Natural killer cell treated with Interleukin-12 subunit alpha and Interleukin-12 subunit beta and Interleukin-15 and Interleukin-18, amount 100 ng/mL, for 72 hours (primary cell): Measurements from ENCODE around the gene RAP1GAP2. TPM values are rescaled to one million over a fixed set of nuclear protein-coding genes. Genes with fewer than 3 reads are reported as not detected.

ENCODE experiments used
- ATAC-seq, 2 donors: fragments of 150-1000 bp; cut with Tn5 transposase in 1 of 2; sonication (Bioruptor Pico), chemical (Tn5 transposase) in 1 of 2; 2 replicates each; pipeline ENCODE4 v1.10.0; 2021
- DNase-seq: peaks from one replicate; pipeline ENCODE4 v3.0.0; 2022; ENCODE audit warnings: low spot score
- H3K27ac Mint-ChIP-seq, 2 donors: 1 replicate in 1 of 2; 2 replicates in 1 of 2; pipeline ENCODE4 v1.8.0; 2022; ENCODE audit warnings: mixed read lengths in 2 of 2, mild to moderate bottlenecking in 1 of 2, moderate library complexity in 1 of 2
- H3K27me3 Mint-ChIP-seq, 2 donors: 1 replicate in 1 of 2; 2 replicates in 1 of 2; pipeline ENCODE4 v1.8.0; 2022; ENCODE audit warnings: mixed read lengths in 2 of 2
- H3K36me3 Mint-ChIP-seq: one replicate; pipeline ENCODE4 v1.8.0; 2022; ENCODE audit warnings: mixed read lengths
- H3K4me1 Mint-ChIP-seq, 2 donors: 1 replicate in 1 of 2; 2 replicates in 1 of 2; pipeline ENCODE4 v1.8.0; 2022; ENCODE audit warnings: low read depth in 2 of 2, mixed read lengths in 2 of 2, mild to moderate bottlenecking in 1 of 2
- H3K4me3 Mint-ChIP-seq: one replicate; pipeline ENCODE4 v1.8.0; 2022; ENCODE audit warnings: mixed read lengths
- H3K9me3 Mint-ChIP-seq: 2 replicates; pipeline ENCODE4 v1.8.0; 2022; ENCODE audit warnings: mixed read lengths
- total RNA-seq, 2 donors: library from RNA; stranded (reverse); gene quantifications; one replicate each; pipeline ENCODE4 v1.2.3, GENCODE V29; 2022

The RAP1GAP2 gene
- total RNA-seq, 2 donors from 2014 or later = 7.7 to 14.5 TPM

- Mint-ChIP-seq H3K27ac (no peak overlapping the region), H3K36me3 (peaks cover 4% of the 10 kb centered on the region), H3K9me3 (no peaks in the 10 kb centered on the region), H3K4me1 (peaks cover 0 to 3% of the 10 kb centered on the region in 2 donors), H3K27me3 (no peaks in the 10 kb centered on the region), H3K4me3 (no peak overlapping the region)
- peak in 1 of 2 donors; percentile 6 for ATAC-seq
- no peak for DNase-seq
These were observed 236.3 kb downstream of the RAP1GAP2 start for GRCh38 chr17:3032258-3033247.

GRCh38 chr17:3033248-3033640 is 237.0 kb downstream of the RAP1GAP2 start:
- Mint-ChIP-seq H3K4me3 (no peak overlapping the region), H3K36me3 (no peaks in the 10 kb centered on the region), H3K27me3 (no peaks in the 10 kb centered on the region), H3K27ac (no peak overlapping the region), H3K9me3 (no peaks in the 10 kb centered on the region), H3K4me1 (peaks cover 0 to 2% of the 10 kb centered on the region in 2 donors)
- ATAC-seq = no peak
- DNase-seq = no peak

- no peaks in the 10 kb centered on the region for H3K36me3 Mint-ChIP-seq
- no peaks in the 10 kb centered on the region for H3K9me3 Mint-ChIP-seq
- no peak overlapping the region for H3K27ac Mint-ChIP-seq
- H3K27me3 Mint-ChIP-seq = no peaks in the 10 kb centered on the region
- peaks cover 0 to 2% of the 10 kb centered on the region in 2 donors for H3K4me1 Mint-ChIP-seq
- no peak for DNase-seq
- no peak overlapping the region for H3K4me3 Mint-ChIP-seq
- ATAC-seq = peak in 1 of 2 donors; percentile 4
These were observed 237.7 kb downstream of the RAP1GAP2 start for GRCh38 chr17:3033741-3034577.

- ATAC-seq (peak in 1 of 2 donors; percentile 41), DNase-seq (no peak)
- H3K4me1 Mint-ChIP-seq = peaks cover 0 to 5% of the 10 kb centered on the region in 2 donors
- H3K36me3 Mint-ChIP-seq = no peaks in the 10 kb centered on the region
- no peak overlapping the region for H3K27ac Mint-ChIP-seq
- no peak overlapping the region for H3K4me3 Mint-ChIP-seq
- H3K9me3 Mint-ChIP-seq = no peaks in the 10 kb centered on the region
- no peaks in the 10 kb centered on the region for H3K27me3 Mint-ChIP-seq
These were observed 238.3 kb downstream of the RAP1GAP2 start for GRCh38 chr17:3034578-3034920.

DNA sequence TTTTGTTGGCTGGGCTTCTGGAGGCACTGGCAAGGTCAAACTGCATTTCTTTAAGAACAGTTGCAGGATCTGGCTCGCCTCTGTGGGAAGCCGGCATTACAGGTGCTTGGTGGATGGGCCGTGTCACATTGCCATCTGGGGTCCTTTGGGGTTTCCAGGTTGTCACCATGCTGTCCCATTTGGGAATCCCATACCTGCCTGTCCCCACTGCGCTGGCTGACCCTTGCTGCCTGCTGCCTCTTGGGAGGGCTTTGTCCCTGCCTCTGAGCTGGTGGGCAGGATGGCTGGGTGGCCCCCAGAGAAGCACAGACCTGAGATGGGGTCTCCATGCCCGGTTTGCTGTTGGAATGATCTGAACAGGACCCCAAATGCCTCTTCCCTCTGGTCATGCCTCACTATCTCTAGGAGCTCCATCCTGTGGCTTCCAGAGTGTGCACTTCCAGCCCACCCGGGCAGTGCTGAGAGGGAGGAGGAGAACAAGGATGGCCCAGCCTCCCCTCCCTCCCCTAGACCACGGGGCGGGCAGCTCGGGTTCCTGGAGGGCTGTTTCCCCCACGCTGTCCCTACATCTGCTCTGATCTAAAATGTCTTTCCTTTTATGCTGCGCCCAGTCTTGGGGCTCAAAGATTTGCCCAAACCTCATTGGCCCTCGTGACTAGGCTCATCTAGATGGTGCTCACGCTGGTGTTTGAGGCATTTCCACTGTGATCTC is 239.2 kb downstream of the RAP1GAP2 start:
- H3K36me3 Mint-ChIP-seq = no peaks in the 10 kb centered on the region
- H3K4me1 Mint-ChIP-seq = peaks cover 6 to 11% of the 10 kb centered on the region in 2 donors
- no peak overlapping the region for H3K4me3 Mint-ChIP-seq
- H3K9me3 Mint-ChIP-seq = no peaks in the 10 kb centered on the region
- no peak for ATAC-seq
- H3K27me3 Mint-ChIP-seq = no peaks in the 10 kb centered on the region
- DNase-seq = no peak
- no peak overlapping the region for H3K27ac Mint-ChIP-seq

DNA sequence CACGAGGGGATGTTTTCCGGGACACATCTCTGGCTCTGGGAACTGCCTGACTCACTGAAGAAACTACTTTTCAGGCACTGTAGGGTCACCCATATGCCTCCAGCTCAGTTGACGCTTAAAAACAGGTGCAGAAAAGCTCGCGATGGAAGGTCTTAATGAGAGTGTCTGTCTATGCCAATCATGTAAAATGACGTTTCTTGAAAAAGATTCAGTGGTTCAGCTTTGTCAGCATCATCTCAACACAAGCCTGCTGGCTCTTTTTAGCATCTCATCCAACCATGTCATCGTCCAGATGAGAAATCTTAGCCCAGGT is 239.7 kb downstream of the RAP1GAP2 start:
- Mint-ChIP-seq H3K4me1 (peaks cover 6 to 11% of the 10 kb centered on the region in 2 donors), H3K27me3 (no peaks in the 10 kb centered on the region), H3K36me3 (no peaks in the 10 kb centered on the region), H3K9me3 (no peaks in the 10 kb centered on the region), H3K4me3 (no peak overlapping the region), H3K27ac (no peak overlapping the region)
- no peak for DNase-seq
- ATAC-seq = no peak

GRCh38 chr17:3036800-3037199 is 240.6 kb downstream of the RAP1GAP2 start:
- Mint-ChIP-seq H3K4me3 (no peak overlapping the region), H3K4me1 (peaks cover 6 to 11% of the 10 kb centered on the region in 2 donors), H3K36me3 (no peaks in the 10 kb centered on the region), H3K27ac (no peak overlapping the region), H3K9me3 (no peaks in the 10 kb centered on the region), H3K27me3 (no peaks in the 10 kb centered on the region)
- ATAC-seq (no peak), DNase-seq (no peak)

DNA sequence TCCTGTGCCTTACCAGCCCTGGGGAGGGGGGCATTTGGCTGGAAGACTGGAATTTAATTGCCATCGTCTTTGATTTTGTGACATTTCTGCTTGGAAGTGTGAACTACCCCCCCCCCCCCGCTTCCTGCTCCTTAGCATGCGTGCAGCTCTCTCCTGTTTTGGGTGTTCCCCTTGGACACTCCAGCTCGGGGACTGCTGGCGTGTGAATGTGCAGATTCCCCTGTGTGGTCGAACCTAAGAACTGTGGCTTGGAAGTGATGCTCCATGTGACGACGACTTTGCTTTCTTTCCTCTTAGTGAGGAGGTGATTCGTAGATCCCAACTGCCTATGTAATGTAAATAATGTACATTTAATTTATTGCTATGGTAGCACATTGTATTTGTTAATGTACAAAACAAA is 241.0 kb downstream of the RAP1GAP2 start:
- H3K9me3 Mint-ChIP-seq = no peaks in the 10 kb centered on the region
- H3K27ac Mint-ChIP-seq = no peak overlapping the region
- H3K36me3 Mint-ChIP-seq = no peaks in the 10 kb centered on the region
- no peak overlapping the region for H3K4me3 Mint-ChIP-seq
- H3K4me1 Mint-ChIP-seq = peaks cover 6 to 14% of the 10 kb centered on the region in 2 donors
- DNase-seq (no peak), ATAC-seq (no peak)
- peaks cover 0 to 3% of the 10 kb centered on the region in 2 donors for H3K27me3 Mint-ChIP-seq

GRCh38 chr17:3038941-3039340 is 242.7 kb downstream of the RAP1GAP2 start:
- no peak overlapping the region for H3K4me3 Mint-ChIP-seq
- H3K9me3 Mint-ChIP-seq = peaks cover 3% of the 10 kb centered on the region
- no peak overlapping the region for H3K27ac Mint-ChIP-seq
- peaks cover 0 to 4% of the 10 kb centered on the region in 2 donors for H3K27me3 Mint-ChIP-seq
- no peak for ATAC-seq
- DNase-seq = no peak
- H3K4me1 Mint-ChIP-seq = peaks cover 6 to 15% of the 10 kb centered on the region in 2 donors
- H3K36me3 Mint-ChIP-seq = no peaks in the 10 kb centered on the region

- Mint-ChIP-seq H3K27me3 (peaks cover 0 to 4% of the 10 kb centered on the region in 2 donors), H3K4me1 (peaks cover 6 to 15% of the 10 kb centered on the region in 2 donors), H3K4me3 (no peak overlapping the region), H3K9me3 (peaks cover 3% of the 10 kb centered on the region), H3K27ac (no peak overlapping the region), H3K36me3 (no peaks in the 10 kb centered on the region)
- ATAC-seq (peak; percentile 67 to 92), DNase-seq (no peak)
These were observed 243.5 kb downstream of the RAP1GAP2 start for GRCh38 chr17:3039736-3040135.

DNA sequence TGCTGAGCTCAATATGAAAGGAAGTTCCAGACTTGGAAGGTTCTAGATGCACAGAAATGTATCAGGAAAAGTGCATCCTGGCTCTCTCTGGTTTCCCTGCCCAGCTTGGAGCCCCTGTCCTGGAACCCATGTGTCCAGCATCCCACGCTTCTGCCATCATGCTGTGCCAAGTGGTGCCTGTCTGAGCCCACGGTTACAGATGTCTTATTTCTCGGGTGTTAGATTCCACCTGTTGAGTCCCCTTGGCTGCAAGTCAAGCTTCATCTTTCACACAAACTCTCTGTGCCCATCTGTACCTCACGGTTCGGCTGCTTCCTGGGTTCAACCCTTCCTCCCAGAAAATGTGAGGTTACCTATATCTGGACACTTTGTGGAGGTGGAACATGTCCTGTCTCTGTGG is 244.6 kb downstream of the RAP1GAP2 start:
- ATAC-seq (no peak), DNase-seq (no peak)
- Mint-ChIP-seq H3K36me3 (no peaks in the 10 kb centered on the region), H3K27me3 (peaks cover 0 to 4% of the 10 kb centered on the region in 2 donors), H3K4me1 (peaks cover 6 to 15% of the 10 kb centered on the region in 2 donors), H3K9me3 (peaks cover 3% of the 10 kb centered on the region), H3K4me3 (no peak overlapping the region), H3K27ac (no peak overlapping the region)

DNA sequence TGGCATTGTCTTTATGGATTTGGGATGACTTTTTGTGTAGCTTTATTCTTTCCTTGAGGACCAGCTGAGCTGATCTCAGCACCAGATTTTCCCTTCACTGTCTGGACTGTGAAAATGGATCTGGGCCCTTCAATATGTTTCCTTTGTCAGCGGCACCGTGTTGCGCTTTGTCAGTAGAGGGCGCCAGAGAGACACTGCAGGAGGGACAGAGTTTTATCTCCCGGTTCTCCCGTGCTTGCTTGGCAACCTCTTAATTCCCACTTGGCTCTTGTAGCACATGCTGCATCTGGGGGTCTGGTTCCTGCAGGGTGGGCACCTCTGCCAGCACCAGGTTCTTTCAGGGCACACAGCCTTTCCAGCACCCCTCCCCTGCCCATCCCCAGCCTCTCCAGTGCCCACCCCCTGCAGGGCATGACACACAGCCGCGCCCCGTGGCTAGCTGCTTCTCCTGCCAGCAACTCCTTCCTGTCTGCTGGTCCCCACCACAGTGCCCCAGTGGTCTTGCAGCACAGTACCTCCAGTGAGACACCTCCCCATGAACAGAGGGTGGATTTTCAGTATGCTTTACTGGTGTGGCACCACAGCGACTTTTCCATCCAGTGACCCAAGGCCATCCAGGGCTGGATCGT is 247.6 kb downstream of the RAP1GAP2 start:
- Mint-ChIP-seq H3K27me3 (peaks cover 0 to 4% of the 10 kb centered on the region in 2 donors), H3K4me3 (no peak overlapping the region), H3K27ac (no peak overlapping the region), H3K36me3 (no peaks in the 10 kb centered on the region), H3K9me3 (peaks cover 3% of the 10 kb centered on the region), H3K4me1 (peaks cover 6 to 14% of the 10 kb centered on the region in 2 donors)
- no peak for ATAC-seq
- DNase-seq = no peak

GRCh38 chr17:3046753-3047152 is 250.5 kb downstream of the RAP1GAP2 start:
- Mint-ChIP-seq H3K4me1 (peaks cover 0 to 4% of the 10 kb centered on the region in 2 donors), H3K27ac (no peak overlapping the region), H3K9me3 (peaks cover 3% of the 10 kb centered on the region), H3K36me3 (no peaks in the 10 kb centered on the region), H3K27me3 (peaks cover 0 to 4% of the 10 kb centered on the region in 2 donors), H3K4me3 (no peak overlapping the region)
- no peak for DNase-seq
- ATAC-seq = no peak
